HCT116 (cell line): ENCODE results near the gene FSTL4. TPM values are rescaled to one million over a fixed set of nuclear protein-coding genes. Genes with fewer than 3 reads are reported as not detected.

ENCODE experiments used
- ATAC-seq: fragments of 200-7000 bp; cut with Tn5 transposase; 2 replicates; pipeline ENCODE4 v1.9.1; 2020; ENCODE audit warnings: mild to moderate bottlenecking, moderate library complexity
- BruUV-seq: library from RNA; stranded (reverse); fragments of 400-500 nt; replicated peaks from 2 replicates; lab custom pipeline; 2021; lab: Mats Ljungman, UMichigan
- CTCF ChIA-PET: fragments of 300-600 bp; sonication (Branson Sonifier 250); formaldehyde crosslinking; loops from one replicate; lab custom pipeline; 2021; ENCODE audit warnings: antibody characterized with exemption; lab: Charles Lee
- POLR2A ChIA-PET: fragments of 300-600, 350-600 bp; sonication (Branson Sonifier 250); formaldehyde crosslinking; loops from one replicate; lab custom pipeline; 2021; ENCODE audit warnings: antibody characterized with exemption; lab: Charles Lee
- RAD21 ChIA-PET, 2 experiments: fragments of 300-600 bp; sonication (Branson Sonifier 250); formaldehyde crosslinking; loops; one replicate each; lab custom pipeline; 2023; ENCODE audit warnings: low total read pairs in 2 of 2; ENCODE audit not compliant: uncharacterized antibody in 2 of 2, unreplicated experiment in 2 of 2, low non-redundant PET in 1 of 2; lab: Charles Lee
- DNase-seq: peaks from one replicate; pipeline ENCODE4 v3.0.0-alpha.2; 2010; ENCODE audit warnings: low read depth, low spot score
- H2AFZ ChIP-seq: fragments of 200-600 bp; shearing (Covaris generic), sonication (generic); 2 replicates; pipeline ENCODE4 v1.6.1; 2017; ENCODE audit warnings: low read depth, mixed run types, mixed read lengths, antibody characterized with exemption, low read length; ENCODE audit not compliant: poor library complexity, severe bottlenecking
- H3K27ac ChIP-seq: 2 replicates; pipeline ENCODE4 v1.5.1; 2012; ENCODE audit warnings: low read depth, low read length
- H3K27me3 ChIP-seq: fragments of 200-600 bp; sonication (generic); 2 replicates; pipeline ENCODE4 v1.6.1; 2016; ENCODE audit warnings: mixed run types, low read length, mixed read lengths; ENCODE audit not compliant: insufficient read depth
- H3K36me3 ChIP-seq, 2 experiments: fragments of 200-500 bp in 1 of 2; fragments of 200-600 bp in 1 of 2; sonication (Bioruptor generic) in 1 of 2; sonication (generic) in 1 of 2; 2 replicates each; pipeline versions ENCODE4 v1.5.1 to v1.6.1; 2014 to 2016; ENCODE audit warnings: low read length in 2 of 2, inconsistent platforms in 1 of 2, mixed read lengths in 1 of 2, mixed run types in 1 of 2; ENCODE audit not compliant: insufficient read depth in 2 of 2, control insufficient read depth in 1 of 2
- H3K4me1 ChIP-seq, 2 experiments: fragments of 200-600 bp in 1 of 2; sonication (generic) in 1 of 2; 2 replicates each; pipeline versions ENCODE4 v1.5.1 to v1.6.1; 2012 to 2017; ENCODE audit warnings: low read length in 2 of 2, inconsistent platforms in 1 of 2, mild to moderate bottlenecking in 1 of 2, mixed read lengths in 1 of 2, mixed run types in 1 of 2, moderate library complexity in 1 of 2; ENCODE audit not compliant: insufficient read depth in 2 of 2, control insufficient read depth in 1 of 2
- H3K4me2 ChIP-seq: fragments of 200-600 bp; sonication (generic); 2 replicates; pipeline ENCODE4 v1.6.1; 2017; ENCODE audit warnings: mixed run types, low read length, mixed read lengths
- H3K4me3 ChIP-seq, 2 experiments: fragments of 200-600 bp in 1 of 2; sonication (generic) in 1 of 2; replicated peaks in 1 of 2; 2 replicates each; pipeline ENCODE4 v1.5.1; 2011 to 2016; ENCODE audit warnings: low read length in 2 of 2, control low read depth in 1 of 2, low read depth in 1 of 2, mild to moderate bottlenecking in 1 of 2, mixed read lengths in 1 of 2, mixed run types in 1 of 2
- H3K79me2 ChIP-seq: fragments of 200-600 bp; sonication (generic); 2 replicates; pipeline ENCODE4 v1.6.1; 2017; ENCODE audit warnings: mild to moderate bottlenecking, mixed run types, low read length, moderate library complexity, mixed read lengths; ENCODE audit not compliant: insufficient read depth
- H3K9ac ChIP-seq: fragments of 200-600 bp; sonication (generic); 2 replicates; pipeline ENCODE4 v1.6.1; 2016; ENCODE audit warnings: low read length, mixed read lengths
- H3K9me2 ChIP-seq: fragments of 200-600 bp; sonication (generic), shearing (Covaris generic); 2 replicates; pipeline ENCODE4 v1.6.1; 2017; ENCODE audit warnings: mixed run types, mild to moderate bottlenecking, moderate library complexity; ENCODE audit not compliant: insufficient read depth
- H3K9me3 ChIP-seq, 2 experiments: fragments of 200-500 bp in 1 of 2; fragments of 200-600 bp in 1 of 2; sonication (Bioruptor generic) in 1 of 2; sonication (generic) in 1 of 2; 2 replicates each; pipeline ENCODE4 v1.6.1; 2014 to 2017; ENCODE audit warnings: low read length in 2 of 2, mixed read lengths in 2 of 2, inconsistent platforms in 1 of 2, low read depth in 1 of 2, mild to moderate bottlenecking in 1 of 2, mixed run types in 1 of 2, moderate library complexity in 1 of 2; ENCODE audit not compliant: control insufficient read depth in 1 of 2, insufficient read depth in 1 of 2
- H4K20me1 ChIP-seq: fragments of 200-600 bp; sonication (generic), shearing (Covaris generic); 2 replicates; pipeline ENCODE4 v1.6.1; 2017; ENCODE audit warnings: mixed run types, mild to moderate bottlenecking, moderate library complexity; ENCODE audit not compliant: insufficient read depth
- CEBPB ChIP-seq: IDR thresholded peaks from 2 replicates; pipeline ENCODE4 v1.6.1; 2012; ENCODE audit warnings: low read depth
- ELF1 ChIP-seq: IDR thresholded peaks from 2 replicates; pipeline ENCODE4 v1.6.1; 2012; ENCODE audit warnings: low read depth, borderline replicate concordance
- POLR2A ChIP-seq: IDR thresholded peaks from 2 replicates; pipeline ENCODE4 v1.7.0; 2011; ENCODE audit warnings: borderline replicate concordance; ENCODE audit not compliant: insufficient read depth, insufficient read length; ENCODE audit errors: extremely low read depth
- POLR2AphosphoS5 ChIP-seq: IDR thresholded peaks from 2 replicates; pipeline ENCODE4 v1.6.1; 2011; ENCODE audit warnings: mild to moderate bottlenecking, low read depth, low read length, moderate library complexity
- SIN3A ChIP-seq: IDR thresholded peaks from 2 replicates; pipeline ENCODE4 v1.6.1; 2012; ENCODE audit warnings: low read depth
- SP1 ChIP-seq: IDR thresholded peaks from 2 replicates; pipeline ENCODE4 v1.6.1; 2012; ENCODE audit warnings: low read depth
- SRF ChIP-seq: IDR thresholded peaks from 2 replicates; pipeline ENCODE4 v1.6.1; 2012; ENCODE audit warnings: low read depth
- ZFX ChIP-seq: fragments of 450-650 bp; IDR thresholded peaks from 2 replicates; pipeline ENCODE4 v1.6.1; 2017
- ZNF274 ChIP-seq: fragments of 200-500 bp; sonication (Bioruptor generic); IDR thresholded peaks from 2 replicates; pipeline ENCODE4 v1.6.1; 2014; ENCODE audit warnings: mild to moderate bottlenecking, low read depth, low read length, inconsistent platforms
- intact Hi-C: fragments of 100-400 bp; cut with micrococcal nuclease; formaldehyde crosslinking; loops from 2 replicates; pipeline ENCODE4 v1.10.0; 2022
- total RNA-seq: library from RNA; stranded (reverse); gene quantifications from one replicate; pipeline ENCODE4 v1.2.1, GENCODE V29; 2021; ENCODE audit not compliant: unreplicated experiment
- TF ChIP-seq, protein P1 (sequence below), 3 experiments: fragments of 200-600 bp in 1 of 3; sonication (generic) in 1 of 3; IDR thresholded peaks in 2 of 3; conservative IDR thresholded peaks in 1 of 3; 2 replicates each; pipeline ENCODE4 v1.5.1; 2012 to 2017; ENCODE audit warnings: low read depth in 2 of 3, low read length in 2 of 3, antibody characterized with exemption in 1 of 3, borderline replicate concordance in 1 of 3, control low read depth in 1 of 3, mild to moderate bottlenecking in 1 of 3, mixed read lengths in 1 of 3, mixed run types in 1 of 3, moderate library complexity in 1 of 3; ENCODE audit not compliant: insufficient read depth in 1 of 3
- TF ChIP-seq, protein P2 (sequence below): IDR thresholded peaks from 2 replicates; pipeline ENCODE4 v1.6.1; 2011; ENCODE audit warnings: mild to moderate bottlenecking, low read length, moderate library complexity; ENCODE audit not compliant: insufficient replicate concordance; ENCODE audit errors: extremely low read depth

FSTL4 gene
- total RNA-seq, 1 experiment from 2014 or later, result 0.37 TPM

DNA sequence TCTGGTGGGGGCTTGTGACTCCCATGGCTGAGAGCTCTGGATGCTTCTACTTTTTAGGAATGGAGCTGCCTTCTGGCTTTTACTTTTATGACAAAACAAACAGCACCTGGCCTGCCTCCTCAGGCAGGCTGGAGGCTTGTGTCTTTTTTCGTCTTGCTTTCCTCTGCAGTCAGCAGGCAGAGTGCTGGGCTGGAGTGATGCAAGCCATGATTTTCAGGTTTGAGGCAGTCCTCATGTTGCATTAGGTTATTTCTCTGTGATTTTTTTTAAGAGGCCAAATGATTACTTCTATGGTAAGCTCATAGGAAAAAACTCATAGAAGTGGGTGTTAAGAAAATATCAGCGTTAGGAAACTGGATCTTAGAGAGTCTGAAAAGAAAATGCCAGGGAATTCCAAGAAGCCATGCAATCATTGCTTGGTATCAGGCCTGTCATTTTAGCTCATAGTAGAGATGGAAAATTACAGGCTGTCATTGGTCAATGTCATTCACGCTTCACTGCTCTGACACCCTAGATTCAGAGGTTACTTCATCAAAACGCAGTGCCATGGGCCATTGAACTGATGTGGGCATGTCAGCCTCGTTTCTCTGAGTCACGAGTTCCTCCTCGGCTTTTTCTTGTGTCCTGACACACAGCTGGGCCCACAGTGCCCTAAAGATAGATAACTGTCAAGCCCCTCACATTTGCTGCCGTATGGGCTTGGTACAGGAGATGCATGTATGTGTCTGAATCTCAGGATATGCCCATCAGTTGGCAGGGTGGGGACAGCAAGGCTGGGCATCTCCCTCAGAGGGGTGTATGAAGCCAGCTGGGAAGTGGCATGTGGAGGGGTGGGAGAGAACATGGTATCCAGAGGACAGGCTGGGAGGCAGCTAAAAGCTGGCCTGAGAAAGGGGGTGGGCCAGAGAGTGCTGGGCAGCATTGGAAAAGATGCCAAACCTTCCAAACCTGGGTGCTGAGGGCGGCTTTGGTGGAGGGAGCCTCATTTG is 408.7 kb downstream of the FSTL4 start:
- H3K36me3 ChIP-seq, result no peaks in the 10 kb centered on the region
- H4K20me1 ChIP-seq, result no peaks in the 10 kb centered on the region
- H3K4me1 ChIP-seq, result peaks cover 4 to 10% of the 10 kb centered on the region in 2 experiments; a peak in 3 of 4 replicates
- BruUV-seq, result no TSS peak
- no peak overlapping the region for H2AFZ ChIP-seq
- no peaks in the 10 kb centered on the region for H3K9me2 ChIP-seq
- intact Hi-C loops, result no loop called here
- ATAC-seq, result no peak
- H3K4me3 ChIP-seq, result no peak overlapping the region
- RAD21 ChIA-PET, result no interaction called here
- no peak overlapping the region for H3K9ac ChIP-seq
- DNase-seq, result no peak
- no peak overlapping the region for H3K27ac ChIP-seq
- no peaks in the 10 kb centered on the region for H3K9me3 ChIP-seq
- H3K79me2 ChIP-seq, result no peaks in the 10 kb centered on the region
- TF ChIP-seq ELF1 (no peak), ZFX (no peak), SP1 (no peak), ZNF274 (no peak), SIN3A (no peak), POLR2AphosphoS5 (no peak), CEBPB (no peak), SRF (no peak), POLR2A (no peak)
- TF ChIP-seq, protein P1, sequence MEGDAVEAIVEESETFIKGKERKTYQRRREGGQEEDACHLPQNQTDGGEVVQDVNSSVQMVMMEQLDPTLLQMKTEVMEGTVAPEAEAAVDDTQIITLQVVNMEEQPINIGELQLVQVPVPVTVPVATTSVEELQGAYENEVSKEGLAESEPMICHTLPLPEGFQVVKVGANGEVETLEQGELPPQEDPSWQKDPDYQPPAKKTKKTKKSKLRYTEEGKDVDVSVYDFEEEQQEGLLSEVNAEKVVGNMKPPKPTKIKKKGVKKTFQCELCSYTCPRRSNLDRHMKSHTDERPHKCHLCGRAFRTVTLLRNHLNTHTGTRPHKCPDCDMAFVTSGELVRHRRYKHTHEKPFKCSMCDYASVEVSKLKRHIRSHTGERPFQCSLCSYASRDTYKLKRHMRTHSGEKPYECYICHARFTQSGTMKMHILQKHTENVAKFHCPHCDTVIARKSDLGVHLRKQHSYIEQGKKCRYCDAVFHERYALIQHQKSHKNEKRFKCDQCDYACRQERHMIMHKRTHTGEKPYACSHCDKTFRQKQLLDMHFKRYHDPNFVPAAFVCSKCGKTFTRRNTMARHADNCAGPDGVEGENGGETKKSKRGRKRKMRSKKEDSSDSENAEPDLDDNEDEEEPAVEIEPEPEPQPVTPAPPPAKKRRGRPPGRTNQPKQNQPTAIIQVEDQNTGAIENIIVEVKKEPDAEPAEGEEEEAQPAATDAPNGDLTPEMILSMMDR (IDR thresholded peaks at IDR 0.05 in 2 of 3, conservative IDR thresholded peaks at IDR 0.05 in 1 of 3; ENCODE audit: borderline replicate concordance in 1 of 3, insufficient read depth in 1 of 3, low read depth in 2 of 3, low read length in 2 of 3), result no peak
- TF ChIP-seq, protein P2, sequence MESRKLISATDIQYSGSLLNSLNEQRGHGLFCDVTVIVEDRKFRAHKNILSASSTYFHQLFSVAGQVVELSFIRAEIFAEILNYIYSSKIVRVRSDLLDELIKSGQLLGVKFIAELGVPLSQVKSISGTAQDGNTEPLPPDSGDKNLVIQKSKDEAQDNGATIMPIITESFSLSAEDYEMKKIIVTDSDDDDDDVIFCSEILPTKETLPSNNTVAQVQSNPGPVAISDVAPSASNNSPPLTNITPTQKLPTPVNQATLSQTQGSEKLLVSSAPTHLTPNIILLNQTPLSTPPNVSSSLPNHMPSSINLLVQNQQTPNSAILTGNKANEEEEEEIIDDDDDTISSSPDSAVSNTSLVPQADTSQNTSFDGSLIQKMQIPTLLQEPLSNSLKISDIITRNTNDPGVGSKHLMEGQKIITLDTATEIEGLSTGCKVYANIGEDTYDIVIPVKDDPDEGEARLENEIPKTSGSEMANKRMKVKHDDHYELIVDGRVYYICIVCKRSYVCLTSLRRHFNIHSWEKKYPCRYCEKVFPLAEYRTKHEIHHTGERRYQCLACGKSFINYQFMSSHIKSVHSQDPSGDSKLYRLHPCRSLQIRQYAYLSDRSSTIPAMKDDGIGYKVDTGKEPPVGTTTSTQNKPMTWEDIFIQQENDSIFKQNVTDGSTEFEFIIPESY, result no peak
- H3K27me3 ChIP-seq, result no peaks in the 10 kb centered on the region
- POLR2A ChIA-PET, result no interaction called here
- no peak overlapping the region for H3K4me2 ChIP-seq
- CTCF ChIA-PET, result no interaction called here
